ENCODE measurements around the gene MED28. TPM values are rescaled to one million over a fixed set of nuclear protein-coding genes. Genes with fewer than 3 reads are reported as not detected.

MED28 gene
- total and polyA plus RNA-seq, 3 donors from 2014 or later, result 22.8 to 51.7 (median 27.3) TPM

DNA sequence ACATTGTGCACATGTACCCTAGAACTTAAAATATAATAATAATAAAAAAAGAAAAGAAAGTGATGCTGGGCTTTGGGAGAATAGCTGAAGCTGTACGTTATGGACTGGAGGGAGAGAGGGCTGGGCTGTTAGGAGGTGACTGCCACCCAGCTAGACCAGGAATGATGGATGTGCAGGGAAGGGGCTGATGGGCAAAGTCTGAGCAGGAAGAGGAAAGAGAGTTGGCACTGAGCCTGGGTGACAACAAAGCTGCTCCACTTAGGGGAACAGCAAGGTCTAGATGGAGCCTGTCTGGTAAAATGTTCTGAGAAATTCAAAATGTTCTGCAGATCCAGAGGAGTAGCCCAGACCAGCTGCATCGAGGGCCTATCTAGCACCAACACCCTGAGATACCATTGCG lies 32.3 kb downstream of the MED28 start:
- intact Hi-C loops (cut with DNase I; ENCODE audit: low total_unique reads), result no loop called here
- no peaks in the 10 kb centered on the region for H3K4me1 ChIP-seq
- H3K27ac ChIP-seq, result no peak overlapping the region
- H3K27me3 ChIP-seq, result no peaks in the 10 kb centered on the region
- 84 to 86% methylated on average over 3 of the region's 3 CpGs for WGBS, 2 donors
- TF ChIP-seq, protein P1, sequence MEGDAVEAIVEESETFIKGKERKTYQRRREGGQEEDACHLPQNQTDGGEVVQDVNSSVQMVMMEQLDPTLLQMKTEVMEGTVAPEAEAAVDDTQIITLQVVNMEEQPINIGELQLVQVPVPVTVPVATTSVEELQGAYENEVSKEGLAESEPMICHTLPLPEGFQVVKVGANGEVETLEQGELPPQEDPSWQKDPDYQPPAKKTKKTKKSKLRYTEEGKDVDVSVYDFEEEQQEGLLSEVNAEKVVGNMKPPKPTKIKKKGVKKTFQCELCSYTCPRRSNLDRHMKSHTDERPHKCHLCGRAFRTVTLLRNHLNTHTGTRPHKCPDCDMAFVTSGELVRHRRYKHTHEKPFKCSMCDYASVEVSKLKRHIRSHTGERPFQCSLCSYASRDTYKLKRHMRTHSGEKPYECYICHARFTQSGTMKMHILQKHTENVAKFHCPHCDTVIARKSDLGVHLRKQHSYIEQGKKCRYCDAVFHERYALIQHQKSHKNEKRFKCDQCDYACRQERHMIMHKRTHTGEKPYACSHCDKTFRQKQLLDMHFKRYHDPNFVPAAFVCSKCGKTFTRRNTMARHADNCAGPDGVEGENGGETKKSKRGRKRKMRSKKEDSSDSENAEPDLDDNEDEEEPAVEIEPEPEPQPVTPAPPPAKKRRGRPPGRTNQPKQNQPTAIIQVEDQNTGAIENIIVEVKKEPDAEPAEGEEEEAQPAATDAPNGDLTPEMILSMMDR (IDR thresholded peaks at IDR 0.05), result no peak
- TF ChIP-seq POLR2A (IDR thresholded peaks at IDR 0.05), result no peak
- no peak for DNase-seq
- H3K4me3 ChIP-seq, result no peak overlapping the region
- no peaks in the 10 kb centered on the region for H3K36me3 ChIP-seq (ENCODE audit: low read depth, missing control alignments)
- no peaks in the 10 kb centered on the region for H3K9me3 ChIP-seq

DNA sequence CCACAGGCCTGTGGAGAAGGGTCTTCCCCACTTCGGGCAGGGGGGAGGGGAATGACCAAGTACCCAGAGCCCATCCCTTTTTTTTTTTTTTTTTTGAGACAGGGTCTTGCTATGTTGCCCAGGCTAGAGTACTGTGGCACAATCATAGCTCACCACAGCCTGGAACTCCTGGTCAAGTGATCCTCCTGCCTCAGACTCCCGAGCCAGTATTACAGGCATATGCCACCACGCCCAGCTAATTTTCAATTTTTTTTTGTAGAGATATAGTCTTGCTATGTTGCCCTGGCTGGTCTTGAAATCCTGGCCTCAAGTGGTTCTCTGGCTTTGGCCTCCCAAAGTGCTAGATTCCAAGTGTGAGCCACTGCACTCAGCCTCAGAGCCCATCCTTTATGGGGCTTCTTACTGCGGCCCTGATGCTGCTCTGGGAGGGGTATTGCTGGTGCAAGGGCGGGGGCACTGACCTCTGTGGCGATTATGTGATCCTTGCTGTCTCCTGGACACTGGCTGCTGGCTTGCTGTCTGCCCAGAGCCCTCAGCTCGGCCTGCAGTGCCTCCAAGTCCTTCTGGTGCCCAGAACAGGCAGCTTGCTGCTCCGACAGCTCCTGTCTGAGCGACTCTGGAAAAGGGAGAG lies 32.9 kb downstream of the MED28 start:
- no peaks in the 10 kb centered on the region for H3K36me3 ChIP-seq (ENCODE audit: low read depth, missing control alignments)
- no peaks in the 10 kb centered on the region for H3K4me1 ChIP-seq
- DNase-seq, result no peak
- H3K4me3 ChIP-seq, result no peak overlapping the region
- no peaks in the 10 kb centered on the region for H3K27me3 ChIP-seq
- WGBS, 2 donors, result 88 to 92% methylated on average over 8 to 9 of the region's 9 CpGs
- intact Hi-C loops (cut with DNase I; ENCODE audit: low total_unique reads), result no loop called here
- H3K27ac ChIP-seq, result no peak overlapping the region
- no peaks in the 10 kb centered on the region for H3K9me3 ChIP-seq
- TF ChIP-seq, protein P1 (IDR thresholded peaks at IDR 0.05), result no peak

DNA sequence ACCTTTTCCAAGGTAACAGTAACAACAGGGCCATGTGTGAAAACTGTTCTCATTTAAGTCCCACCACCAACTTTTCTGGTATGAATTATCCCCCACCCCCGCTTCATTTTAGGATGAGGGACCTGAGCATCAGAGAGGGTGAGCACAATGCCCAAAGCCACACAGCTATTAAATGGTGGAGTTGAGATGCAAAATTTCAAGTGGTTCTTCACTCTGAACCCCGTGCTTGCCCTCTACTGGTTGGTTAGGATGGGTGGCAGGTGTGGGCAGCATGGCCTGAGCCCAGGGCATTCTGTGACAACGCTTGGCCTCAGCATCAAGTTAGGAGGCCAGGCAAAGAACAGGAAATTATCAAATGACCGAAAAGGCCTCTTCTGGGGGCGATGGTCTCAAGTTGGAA lies 33.5 kb downstream of the MED28 start:
- DNase-seq, result no peak
- Histone ChIP-seq H3K4me3 (no peak overlapping the region), H3K36me3 (ENCODE audit: low read depth, missing control alignments) (no peaks in the 10 kb centered on the region), H3K27me3 (no peaks in the 10 kb centered on the region), H3K27ac (no peak overlapping the region), H3K4me1 (no peaks in the 10 kb centered on the region), H3K9me3 (no peaks in the 10 kb centered on the region)
- 88 to 90% methylated on average over 5 of the region's 5 CpGs for WGBS, 2 donors
- TF ChIP-seq, protein P1 (IDR thresholded peaks at IDR 0.05), result no peak
- intact Hi-C loops (cut with DNase I; ENCODE audit: low total_unique reads), result no loop called here

DNA sequence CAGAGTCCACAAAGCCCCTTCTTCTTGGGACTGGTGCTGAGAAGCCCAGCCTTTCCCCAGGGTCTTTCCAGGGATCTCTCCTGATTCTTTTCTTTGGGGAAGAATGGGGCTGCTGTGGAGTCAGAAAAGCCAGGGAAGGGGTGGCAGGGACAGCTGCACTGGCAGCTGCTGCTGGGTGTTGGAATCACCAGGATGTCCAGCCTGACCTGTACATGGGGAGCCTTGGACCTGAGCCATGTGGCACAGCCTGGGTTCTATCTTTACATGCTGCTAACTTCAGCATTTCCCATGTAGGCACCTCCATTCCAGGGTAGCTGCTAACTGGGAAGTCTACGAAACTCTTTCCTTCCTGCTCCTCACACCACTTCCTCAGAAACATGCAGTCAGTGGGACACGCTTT lies 36.0 kb downstream of the MED28 start:
- DNase-seq, result no peak

More for the DNA sequence above, 36.0 kb downstream of the MED28 start:
- TF ChIP-seq, protein P1 (IDR thresholded peaks at IDR 0.05), result no peak
- no peak for TF ChIP-seq POLR2A (IDR thresholded peaks at IDR 0.05)
- WGBS, 2 donors, result 87 to 95% methylated on average over 2 of the region's 2 CpGs
- no peak overlapping the region for H3K4me3 ChIP-seq
- H3K4me1 ChIP-seq, result no peaks in the 10 kb centered on the region
- H3K36me3 ChIP-seq (ENCODE audit: low read depth, missing control alignments), result no peaks in the 10 kb centered on the region
- no peak overlapping the region for H3K27ac ChIP-seq
- H3K27me3 ChIP-seq, result no peaks in the 10 kb centered on the region
- intact Hi-C loops (cut with DNase I; ENCODE audit: low total_unique reads), result no loop called here
- H3K9me3 ChIP-seq, result no peaks in the 10 kb centered on the region
